ENCODE data around the gene TSPAN32. TPM values are rescaled to one million over a fixed set of nuclear protein-coding genes. Genes with fewer than 3 reads are reported as not detected.

TSPAN32 gene
- total RNA-seq, 1 donor from 2014 or later = 12.5 TPM

DNA sequence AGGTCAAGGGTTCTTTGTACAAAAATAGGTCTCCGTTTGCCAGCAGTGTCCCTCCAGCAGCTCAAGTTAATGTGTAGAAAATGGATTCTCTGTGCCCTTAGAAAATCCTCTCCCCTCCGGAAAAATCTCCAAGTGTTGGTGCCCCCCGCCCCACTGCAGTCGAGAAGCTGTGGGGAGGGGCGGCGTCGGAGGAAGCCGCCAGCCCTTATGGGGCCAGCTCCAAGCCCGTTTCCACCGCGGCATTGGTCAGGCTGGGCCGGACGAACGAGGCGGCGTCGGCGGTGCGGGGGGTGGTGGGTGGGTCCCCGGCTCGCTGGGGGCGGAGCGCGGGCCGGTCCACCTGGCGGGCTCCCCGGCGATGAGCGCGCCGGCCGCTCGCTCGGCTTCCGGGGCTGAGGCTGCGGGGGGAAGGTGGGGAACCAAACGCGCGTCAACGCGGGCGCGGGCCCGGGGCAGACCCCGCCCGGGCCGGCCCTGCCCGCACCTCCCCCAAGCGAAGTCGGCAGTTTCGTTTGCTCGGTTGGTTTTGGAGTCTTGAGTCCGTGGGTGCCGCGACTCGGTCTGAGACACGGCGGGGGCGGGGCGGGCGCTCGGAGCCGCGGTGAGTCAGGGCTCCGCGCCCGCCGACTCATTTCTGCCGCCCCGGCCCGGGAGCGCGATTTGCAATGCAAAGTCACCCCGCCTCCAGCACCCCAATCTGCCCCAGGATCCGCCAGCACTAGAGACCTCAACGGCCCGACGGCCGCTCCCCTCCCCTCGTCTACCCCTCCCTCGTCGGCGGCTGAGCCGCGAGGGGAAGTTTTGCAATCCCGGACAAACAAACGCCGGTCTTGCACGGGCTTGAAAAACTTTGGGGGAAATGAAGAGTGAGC is 32.8 kb upstream of the TSPAN32 start:
- Histone ChIP-seq H3K4me1 (peaks cover 31% of the 10 kb centered on the region), H3K27me3 (ENCODE audit: low read depth) (peaks cover 53% of the 10 kb centered on the region), H3K27ac (peak overlapping the region; percentile 76), H3K9me3 (no peaks in the 10 kb centered on the region), H3K36me3 (no peaks in the 10 kb centered on the region), H3K4me3 (peak overlapping the region; percentile 54)
- DNase-seq (peak; percentile 81), ATAC-seq (peak; percentile 63 to 78)
- TF ChIP-seq, protein P1, sequence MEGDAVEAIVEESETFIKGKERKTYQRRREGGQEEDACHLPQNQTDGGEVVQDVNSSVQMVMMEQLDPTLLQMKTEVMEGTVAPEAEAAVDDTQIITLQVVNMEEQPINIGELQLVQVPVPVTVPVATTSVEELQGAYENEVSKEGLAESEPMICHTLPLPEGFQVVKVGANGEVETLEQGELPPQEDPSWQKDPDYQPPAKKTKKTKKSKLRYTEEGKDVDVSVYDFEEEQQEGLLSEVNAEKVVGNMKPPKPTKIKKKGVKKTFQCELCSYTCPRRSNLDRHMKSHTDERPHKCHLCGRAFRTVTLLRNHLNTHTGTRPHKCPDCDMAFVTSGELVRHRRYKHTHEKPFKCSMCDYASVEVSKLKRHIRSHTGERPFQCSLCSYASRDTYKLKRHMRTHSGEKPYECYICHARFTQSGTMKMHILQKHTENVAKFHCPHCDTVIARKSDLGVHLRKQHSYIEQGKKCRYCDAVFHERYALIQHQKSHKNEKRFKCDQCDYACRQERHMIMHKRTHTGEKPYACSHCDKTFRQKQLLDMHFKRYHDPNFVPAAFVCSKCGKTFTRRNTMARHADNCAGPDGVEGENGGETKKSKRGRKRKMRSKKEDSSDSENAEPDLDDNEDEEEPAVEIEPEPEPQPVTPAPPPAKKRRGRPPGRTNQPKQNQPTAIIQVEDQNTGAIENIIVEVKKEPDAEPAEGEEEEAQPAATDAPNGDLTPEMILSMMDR (IDR thresholded peaks at IDR 0.05) = no peak
- intact Hi-C loops (cut with DNase I) = no loop called here

DNA sequence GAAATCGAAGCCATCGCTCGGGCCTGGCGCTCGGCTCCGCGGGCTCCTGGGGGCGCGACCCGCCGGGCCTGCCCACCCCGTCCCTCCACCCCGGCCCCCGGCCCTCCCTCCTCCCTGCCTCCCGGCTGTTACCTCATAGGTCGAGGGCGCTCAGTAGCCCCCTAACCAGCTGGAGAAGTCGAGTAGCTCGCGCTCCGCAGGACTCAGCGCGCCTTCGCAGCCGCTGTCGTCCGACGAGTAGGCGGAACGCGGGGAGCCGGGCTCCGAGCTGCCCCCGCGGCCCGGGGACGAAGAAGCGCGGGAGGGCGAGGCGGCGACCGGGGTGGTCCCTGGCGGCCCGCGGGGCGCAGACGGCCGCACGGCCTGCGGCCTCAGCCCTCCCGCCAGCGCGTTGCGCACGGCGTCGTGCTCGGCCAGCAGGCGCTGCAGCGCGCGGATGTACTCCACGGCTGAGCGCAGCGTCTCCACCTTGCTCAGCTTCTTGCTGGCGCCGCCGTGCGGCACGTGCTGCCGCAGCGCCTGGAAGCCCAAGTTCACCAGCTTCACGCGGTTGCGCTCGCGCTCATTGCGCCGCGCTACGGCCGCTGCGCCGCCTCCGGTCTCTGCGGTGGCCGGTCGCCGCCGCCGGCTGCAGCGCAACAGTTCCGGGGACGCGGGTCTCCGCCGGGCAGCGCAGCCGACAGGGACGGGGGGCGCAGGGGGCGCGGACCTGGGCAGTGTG is 32.1 kb upstream of the TSPAN32 start:
- intact Hi-C loops (cut with DNase I) = no loop called here
- Histone ChIP-seq H3K36me3 (no peaks in the 10 kb centered on the region), H3K27me3 (ENCODE audit: low read depth) (peaks cover 53% of the 10 kb centered on the region), H3K27ac (peak overlapping the region; percentile 76), H3K4me1 (peaks cover 31% of the 10 kb centered on the region), H3K9me3 (no peaks in the 10 kb centered on the region), H3K4me3 (peak overlapping the region; percentile 54)
- TF ChIP-seq, protein P1 (IDR thresholded peaks at IDR 0.05) = peak; percentile 35
- ATAC-seq (peak; percentile 47 to 52), DNase-seq (peak; percentile 76)

DNA sequence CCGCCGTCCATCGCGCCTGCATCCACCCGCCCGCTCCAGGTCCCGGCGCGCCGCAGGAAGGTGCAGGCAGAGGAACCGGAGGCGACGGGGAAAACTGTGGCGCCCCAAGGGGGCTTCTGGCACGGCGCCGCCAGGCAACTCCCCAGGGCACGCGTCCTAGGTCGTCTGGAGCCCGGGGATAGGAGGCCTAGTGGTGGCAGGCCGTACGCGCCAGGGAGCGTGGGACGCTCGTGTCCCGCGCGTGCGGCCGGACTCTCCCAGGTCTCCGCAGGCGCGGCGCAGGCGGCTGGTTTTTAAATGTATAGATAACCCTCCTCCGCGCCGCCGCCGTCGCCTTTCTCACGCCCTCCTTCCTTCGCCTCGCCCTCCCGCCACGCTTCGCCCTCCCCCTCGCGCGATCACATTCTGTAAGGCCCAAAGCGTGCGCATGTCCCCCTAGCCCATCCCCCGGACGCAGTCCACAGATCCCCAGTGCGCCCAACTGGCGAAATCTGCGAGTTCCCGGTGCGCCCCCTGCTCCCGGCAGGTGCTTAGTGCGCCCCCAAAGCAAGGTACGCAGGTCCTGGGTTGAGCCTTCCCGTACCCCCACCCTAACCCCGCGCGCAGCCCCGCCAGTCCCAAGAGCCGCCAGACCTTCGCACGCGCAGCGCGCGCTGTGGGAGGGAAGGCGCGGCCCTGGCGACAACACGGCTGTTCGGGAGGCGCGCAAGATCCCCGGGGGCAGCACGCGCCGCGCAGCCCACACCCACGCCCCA is 31.3 kb upstream of the TSPAN32 start, which contains the start of gene ASCL2:
Gene ASCL2, minus strand, starts transcription at position 267 of the 755 bp plus-strand sequence. Its CDS starts 256 bp downstream, at position 11.
- H3K4me3 ChIP-seq = peak within 1 kb of the TSS; percentile 54
- H3K27ac ChIP-seq = peak within 1 kb of the TSS; percentile 76
- ATAC-seq (no peak), DNase-seq (no peak)
- intact Hi-C loops (cut with DNase I) = no loop called here
- TF ChIP-seq, protein P1 (IDR thresholded peaks at IDR 0.05) = no peak
- peaks cover 53% of the 10 kb centered on the region for H3K27me3 ChIP-seq (ENCODE audit: low read depth)
- H3K36me3 ChIP-seq = no peaks in the 10 kb centered on the region
- H3K9me3 ChIP-seq = no peaks in the 10 kb centered on the region
- H3K4me1 ChIP-seq = peaks cover 31% of the 10 kb centered on the region

DNA sequence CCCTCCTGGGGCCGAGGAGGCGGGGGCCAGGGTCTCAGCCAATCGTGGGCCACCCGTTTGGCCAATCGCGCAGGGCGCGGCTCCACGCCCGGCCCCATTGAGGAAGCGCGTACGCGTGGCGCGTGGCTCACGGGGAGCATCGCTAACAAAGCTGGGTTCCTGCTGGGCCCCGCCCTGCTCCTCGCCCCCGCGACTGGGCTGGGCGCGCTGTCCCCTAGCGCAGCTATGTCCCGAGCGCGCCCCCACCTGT is 30.8 kb upstream of the TSPAN32 start:
- H3K4me3 ChIP-seq = peak overlapping the region; percentile 35
- H3K27me3 ChIP-seq (ENCODE audit: low read depth) = peaks cover 53% of the 10 kb centered on the region

More for the DNA sequence above, 30.8 kb upstream of the TSPAN32 start:
- TF ChIP-seq, protein P1 (IDR thresholded peaks at IDR 0.05) = no peak
- Histone ChIP-seq H3K4me1 (peaks cover 27% of the 10 kb centered on the region), H3K9me3 (no peaks in the 10 kb centered on the region), H3K27ac (no peak overlapping the region), H3K36me3 (no peaks in the 10 kb centered on the region)
- intact Hi-C loops (cut with DNase I) = no loop called here
- peak; percentile 82 for DNase-seq
- ATAC-seq = peak; percentile 45 to 64
